GM23248 (cell line): ENCODE measurements around the gene CFAP20DC.

Source experiments
- EZH2 ChIP-seq: fragments of 200-600 bp; sonication (generic); IDR thresholded peaks from 2 replicates; pipeline ENCODE4 v1.6.1; 2018; ENCODE audit warnings: antibody characterized with exemption, mild to moderate bottlenecking; ENCODE audit not compliant: insufficient read depth, poor library complexity, severe bottlenecking
- EZH2phosphoT487 ChIP-seq: fragments of 200-600 bp; sonication (generic); IDR thresholded peaks from 2 replicates; pipeline ENCODE4 v1.6.1; 2018; ENCODE audit warnings: antibody characterized with exemption, moderate library complexity, mild to moderate bottlenecking, low read depth; ENCODE audit not compliant: insufficient read depth

GRCh38 chr3:58858126-58858525 is 191.7 kb downstream of the CFAP20DC start:
- no peak for TF ChIP-seq EZH2
- TF ChIP-seq EZH2phosphoT487, result no peak
